ENCODE data around the gene GET4. TPM values are rescaled to one million over a fixed set of nuclear protein-coding genes. Genes with fewer than 3 reads are reported as not detected.

GET4 gene
- total and polyA plus RNA-seq, 10 of the 15 experiments (the other 5 are each of a cell fraction or from before 2014, with no cell fraction given), result 0.66 to 73.8 (median 34.0) TPM

- in situ Hi-C loops (cut with MboI), result no loop called here
- RAD21 ChIA-PET (ENCODE audit: unreplicated experiment), result no interaction called here
- intact Hi-C loops (cut with micrococcal nuclease; ENCODE audit: unreplicated experiment), result no loop called here
- BruUV-seq (replicated peaks), result no TSS peak
- TF ChIP-seq PAX8 (IDR thresholded peaks at IDR 0.05) (no peak), TCF7 (IDR thresholded peaks at IDR 0.05; ENCODE audit: borderline replicate concordance) (no peak), FOXM1 (IDR thresholded peaks at IDR 0.05; ENCODE audit: low read depth, low read length) (no peak), CBX5 (IDR thresholded peaks at IDR 0.05; ENCODE audit: low read depth) (no peak), SMARCA5 (IDR thresholded peaks at IDR 0.05) (no peak), POU2F2 (IDR thresholded peaks at IDR 0.05; ENCODE audit: borderline replicate concordance, low read depth, low read length) (no peak), NR2F1 (conservative IDR thresholded peaks at IDR 0.05) (no peak)
- Histone ChIP-seq H3K79me2 (ENCODE audit: control insufficient read depth, insufficient read depth, low read length) (no peaks in the 10 kb centered on the region), H3K9ac (ENCODE audit: control insufficient read depth, insufficient read depth, low read length) (no peak overlapping the region), H3K36me3 (ENCODE audit: control insufficient read depth in 2 of 2, insufficient read depth in 2 of 2, low read length in 1 of 2) (peaks cover 20 to 43% of the 10 kb centered on the region in 2 experiments), H3K27ac (ENCODE audit: control insufficient read depth, insufficient read depth) (no peak overlapping the region), H4K20me1 (ENCODE audit: control insufficient read depth, insufficient read depth) (no peaks in the 10 kb centered on the region), H3K4me1 (ENCODE audit: control insufficient read depth, insufficient read depth, low read length) (no peaks in the 10 kb centered on the region), H2AFZ (ENCODE audit: control insufficient read depth, low read depth, low read length) (no peak overlapping the region), H3K4me3 (no peak overlapping the region), H3K27me3 (replicated peaks in 1 of 2; ENCODE audit: control insufficient read depth in 2 of 2, insufficient read depth in 2 of 2, low read length in 1 of 2) (no peaks in the 10 kb centered on the region), H3K4me2 (ENCODE audit: control insufficient read depth, insufficient read depth) (no peak overlapping the region), H3K9me3 (replicated peaks; ENCODE audit: control insufficient read depth, insufficient read depth, low read length) (no peaks in the 10 kb centered on the region)
- ATAC-seq (no peak), FAIRE-seq (no peak), DNase-seq (ENCODE audit: low read depth, low spot score) (no peak)
- CTCF ChIA-PET, result interaction anchor here (0.7 kb wide), 1 partner anchor 12 kb away, joined by 3 read pairs; no protein-coding TSS in a partner anchor
- SMC1A ChIA-PET (ENCODE audit: uncharacterized antibody, unreplicated experiment), result no interaction called here
- WGBS (ENCODE audit: insufficient coverage, insufficient replicate concordance, low lambda C conversion rate, missing lambda C conversion rate), result 96% methylated on average over 9 of the region's 9 CpGs
- POLR2A ChIA-PET, result no interaction called here
Observed at GRCh38 chr7:861222-861621, 15.1 kb upstream of the GET4 start.

GRCh38 chr7:862157-862556, 14.2 kb upstream of the GET4 start:
- in situ Hi-C loops (cut with MboI) (no loop called here), intact Hi-C loops (cut with micrococcal nuclease; ENCODE audit: unreplicated experiment) (no loop called here)
- no peak overlapping the region for H3K4me2 ChIP-seq (ENCODE audit: control insufficient read depth, insufficient read depth)
- BruUV-seq (replicated peaks), result no TSS peak
- H3K79me2 ChIP-seq (ENCODE audit: control insufficient read depth, insufficient read depth, low read length), result no peaks in the 10 kb centered on the region
- H3K36me3 ChIP-seq (ENCODE audit: control insufficient read depth in 2 of 2, insufficient read depth in 2 of 2, low read length in 1 of 2), result peaks cover 17 to 39% of the 10 kb centered on the region in 2 experiments
- no peak overlapping the region for H2AFZ ChIP-seq (ENCODE audit: control insufficient read depth, low read depth, low read length)
- 89% methylated on average over 6 of the region's 6 CpGs for WGBS (ENCODE audit: insufficient coverage, insufficient replicate concordance, low lambda C conversion rate, missing lambda C conversion rate)
- H3K27me3 ChIP-seq (replicated peaks in 1 of 2; ENCODE audit: control insufficient read depth in 2 of 2, insufficient read depth in 2 of 2, low read length in 1 of 2), result no peaks in the 10 kb centered on the region
- ChIA-PET CTCF (interaction anchor here (3.2 kb wide), 1 partner anchor 11 kb away, joined by 13 read pairs; no protein-coding TSS in a partner anchor), SMC1A (ENCODE audit: uncharacterized antibody, unreplicated experiment) (interaction anchor here (1.4 kb wide), 1 partner anchor 73 kb away, joined by 4 read pairs; no protein-coding TSS in a partner anchor), RAD21 (ENCODE audit: unreplicated experiment) (no interaction called here), POLR2A (no interaction called here)
- H3K9ac ChIP-seq (ENCODE audit: control insufficient read depth, insufficient read depth, low read length), result no peak overlapping the region
- no peak overlapping the region for H3K27ac ChIP-seq (ENCODE audit: control insufficient read depth, insufficient read depth)
- TF ChIP-seq ATF7 (IDR thresholded peaks at IDR 0.05; ENCODE audit: low read depth) (no peak), KDM1A (IDR thresholded peaks at IDR 0.05; ENCODE audit: borderline replicate concordance) (no peak), HDGF (IDR thresholded peaks at IDR 0.05) (no peak), NFYA (IDR thresholded peaks at IDR 0.05; ENCODE audit: borderline replicate concordance, low read depth, low read length) (no peak), BCL3 (IDR thresholded peaks at IDR 0.05; ENCODE audit: borderline replicate concordance, insufficient read depth, low read depth, low read length, poor library complexity, severe bottlenecking) (no peak), CHD1 (IDR thresholded peaks at IDR 0.05; ENCODE audit: low read depth, low read length) (no peak), TCF7 (IDR thresholded peaks at IDR 0.05; ENCODE audit: borderline replicate concordance) (no peak), FOS (IDR thresholded peaks at IDR 0.05; ENCODE audit: borderline replicate concordance, extremely low read depth, insufficient read length) (no peak), DPF2 (IDR thresholded peaks at IDR 0.05) (no peak), ZNF384 (IDR thresholded peaks at IDR 0.05; ENCODE audit: borderline replicate concordance, low read depth, low read length) (no peak), ETV6 (conservative IDR thresholded peaks at IDR 0.05 in 1 of 2, IDR thresholded peaks at IDR 0.05 in 1 of 2; ENCODE audit: borderline replicate concordance in 1 of 2, low read depth in 1 of 2) (no peak)
- ATAC-seq (no peak), DNase-seq (ENCODE audit: low read depth, low spot score) (no peak), FAIRE-seq (no peak)
- H4K20me1 ChIP-seq (ENCODE audit: control insufficient read depth, insufficient read depth), result no peaks in the 10 kb centered on the region
- H3K4me3 ChIP-seq, result no peak overlapping the region
- H3K4me1 ChIP-seq (ENCODE audit: control insufficient read depth, insufficient read depth, low read length), result no peaks in the 10 kb centered on the region
- H3K9me3 ChIP-seq (replicated peaks; ENCODE audit: control insufficient read depth, insufficient read depth, low read length), result no peaks in the 10 kb centered on the region
